B cell (primary cell): ENCODE measurements around the gene SST.

Experiments used
- CTCF ChIP-seq: fragments of 200-600 bp; IDR thresholded peaks from one replicate; pipeline ENCODE4 v1.8.0; 2022; ENCODE audit warnings: antibody characterized with exemption, mild to moderate bottlenecking
- EZH2 ChIP-seq: IDR thresholded peaks from 2 replicates; pipeline ENCODE4 v1.6.1; 2012; ENCODE audit warnings: borderline replicate concordance, low read depth, mild to moderate bottlenecking, moderate library complexity, low read length; ENCODE audit not compliant: insufficient read depth, poor library complexity, severe bottlenecking

DNA sequence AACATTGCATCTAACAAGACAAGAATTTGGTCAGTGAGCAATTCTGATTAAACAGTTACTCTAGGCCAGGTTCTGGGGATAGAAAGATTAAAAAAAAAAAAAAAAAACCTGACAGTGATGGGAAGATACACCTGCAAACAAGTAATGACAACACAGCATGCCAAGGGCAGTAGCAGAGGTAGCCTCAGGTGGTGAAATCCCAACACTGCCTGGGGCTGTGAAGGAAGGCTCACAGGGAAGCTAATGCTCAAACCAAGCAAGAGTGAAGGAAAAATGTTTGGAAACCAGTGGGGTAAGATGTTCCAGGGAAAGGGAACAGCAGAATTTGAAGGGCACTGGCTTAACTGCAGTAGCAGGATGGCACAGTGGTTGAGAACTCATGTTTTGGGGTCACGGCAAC lies 23.2 kb upstream of the SST start:
- TF ChIP-seq EZH2: no peak
- TF ChIP-seq CTCF: no peak
